PC-9 (cell line): ENCODE data around the gene FCAMR. TPM values are rescaled to one million over a fixed set of nuclear protein-coding genes. Genes with fewer than 3 reads are reported as not detected.

Experiments used
- BruUV-seq: library from RNA; stranded (reverse); fragments of 400-500 nt; replicated peaks from 2 replicates; lab custom pipeline; 2021; lab: Mats Ljungman, UMichigan
- CTCF ChIA-PET: fragments of 300-600 bp; sonication (Branson Sonifier 250); formaldehyde crosslinking; loops from one replicate; lab custom pipeline; 2022; ENCODE audit warnings: antibody characterized with exemption; lab: Charles Lee
- POLR2A ChIA-PET: fragments of 300-600 bp; sonication (Branson Sonifier 250); formaldehyde crosslinking; loops from one replicate; lab custom pipeline; 2022; ENCODE audit warnings: antibody characterized with exemption; ENCODE audit not compliant: unreplicated experiment; lab: Charles Lee
- DNase-seq, 2 experiments: peaks; one replicate each; pipeline versions ENCODE4 v3.0.0 to v3.0.0-alpha.2; 2015 to 2022; ENCODE audit warnings: mixed read lengths in 1 of 2
- H2AFZ ChIP-seq: fragments of 200-600 bp; sonication (generic); 2 replicates; pipeline ENCODE4 v1.8.1; 2017; ENCODE audit warnings: antibody characterized with exemption
- H3F3A ChIP-seq: fragments of 200-600 bp; sonication (generic); 2 replicates; pipeline ENCODE4 v1.8.1; 2017; ENCODE audit warnings: antibody characterized with exemption, mild to moderate bottlenecking, low read depth; ENCODE audit not compliant: insufficient read depth
- H3K27ac ChIP-seq: fragments of 200-600 bp; sonication (generic); 2 replicates; pipeline ENCODE4 v1.6.1; 2016; ENCODE audit warnings: mixed run types
- H3K27me3 ChIP-seq: fragments of 200-600 bp; sonication (generic); 2 replicates; pipeline ENCODE4 v1.6.1; 2016; ENCODE audit warnings: low read depth, mixed run types; ENCODE audit not compliant: insufficient read depth
- H3K36me3 ChIP-seq: fragments of 200-600 bp; sonication (generic); 2 replicates; pipeline ENCODE4 v1.6.1; 2016; ENCODE audit warnings: low read depth, mixed run types
- H3K4me1 ChIP-seq: fragments of 200-600 bp; sonication (generic); replicated peaks from 2 replicates; pipeline ENCODE4 v1.6.1; 2016; ENCODE audit warnings: mixed run types; ENCODE audit not compliant: insufficient read depth
- H3K4me2 ChIP-seq: fragments of 200-600 bp; sonication (generic); 2 replicates; pipeline ENCODE4 v1.6.1; 2017; ENCODE audit warnings: mixed run types
- H3K4me3 ChIP-seq: fragments of 200-600 bp; sonication (generic); 2 replicates; pipeline ENCODE4 v1.6.1; 2016; ENCODE audit warnings: mixed run types
- H3K79me2 ChIP-seq: fragments of 200-600 bp; sonication (generic); 2 replicates; pipeline ENCODE4 v1.6.1; 2017; ENCODE audit warnings: low read depth, mixed run types
- H3K9me2 ChIP-seq: fragments of 200-600 bp; sonication (generic); 2 replicates; pipeline ENCODE4 v1.8.1; 2017; ENCODE audit warnings: mild to moderate bottlenecking; ENCODE audit not compliant: insufficient read depth
- H3K9me3 ChIP-seq: fragments of 200-600 bp; sonication (generic); 2 replicates; pipeline ENCODE4 v1.8.1; 2016; ENCODE audit warnings: low read depth; ENCODE audit not compliant: insufficient read depth
- H4K20me1 ChIP-seq: fragments of 200-600 bp; sonication (generic); 2 replicates; pipeline ENCODE4 v1.8.1; 2017; ENCODE audit not compliant: insufficient read depth
- CTCF ChIP-seq: fragments of 200-600 bp; sonication (generic); conservative IDR thresholded peaks from 2 replicates; pipeline ENCODE4 v1.6.1; 2017; ENCODE audit warnings: mixed run types, antibody characterized with exemption, mild to moderate bottlenecking, moderate library complexity
- EZH2 ChIP-seq: fragments of 200-600 bp; sonication (generic); IDR thresholded peaks from 2 replicates; pipeline ENCODE4 v1.8.0; 2017; ENCODE audit warnings: antibody characterized with exemption, low read depth
- intact Hi-C: fragments of 100-400 bp; cut with micrococcal nuclease; formaldehyde crosslinking; loops from one replicate; pipeline ENCODE4 v1.10.0; 2022; ENCODE audit not compliant: unreplicated experiment
- total RNA-seq: library from RNA; stranded (reverse); gene quantifications from 2 replicates; pipeline ENCODE4 v1.2.3, GENCODE V29; 2021

Gene FCAMR
- total RNA-seq, 1 experiment from 2014 or later = not detected

GRCh38 chr1:207014728-207015127, 44.5 kb upstream of the FCAMR start:
- Histone ChIP-seq H4K20me1 (no peaks in the 10 kb centered on the region), H3K9me2 (no peaks in the 10 kb centered on the region), H3K79me2 (no peaks in the 10 kb centered on the region), H3K9me3 (peaks cover 4% of the 10 kb centered on the region; the same call in 1 of the 2 replicates), H3K27me3 (no peaks in the 10 kb centered on the region), H3K4me2 (no peak overlapping the region), H3K4me3 (no peak overlapping the region), H3K36me3 (no peaks in the 10 kb centered on the region), H2AFZ (no peak overlapping the region), H3F3A (no peaks in the 10 kb centered on the region), H3K4me1 (peaks cover 6% of the 10 kb centered on the region), H3K27ac (no peak overlapping the region)
- intact Hi-C loops = no loop called here
- no peak for DNase-seq
- ChIA-PET POLR2A (interaction anchor here (0.6 to 0.7 kb wide), 2 partner anchors 9 to 307 kb away, joined by 3 to 4 read pairs; partner anchors contain the start of gene CD55), CTCF (no interaction called here)
- BruUV-seq = no TSS peak
- no peak for TF ChIP-seq CTCF
- TF ChIP-seq EZH2 = no peak

- POLR2A ChIA-PET = interaction anchor here (0.7 kb wide), 1 partner anchor 11 kb away, joined by 4 read pairs; no protein-coding TSS in a partner anchor
- no peaks in the 10 kb centered on the region for H3K9me2 ChIP-seq
- H3K27ac ChIP-seq = no peak overlapping the region
- peaks cover 4% of the 10 kb centered on the region; the same call in 1 of the 2 replicates for H3K9me3 ChIP-seq
- peaks cover under 1% of the 10 kb centered on the region; the same call in 1 of the 2 replicates for H3F3A ChIP-seq
- no peaks in the 10 kb centered on the region for H3K36me3 ChIP-seq
- intact Hi-C loops = no loop called here
- H3K79me2 ChIP-seq = no peaks in the 10 kb centered on the region
- H3K27me3 ChIP-seq = no peaks in the 10 kb centered on the region
- TF ChIP-seq CTCF = no peak
- no peak overlapping the region for H3K4me2 ChIP-seq
- CTCF ChIA-PET = no interaction called here
- H3K4me1 ChIP-seq = peaks cover under 1% of the 10 kb centered on the region; the same call in 1 of the 2 replicates
- H2AFZ ChIP-seq = no peak overlapping the region
- no TSS peak for BruUV-seq
- no peak overlapping the region for H3K4me3 ChIP-seq
- no peaks in the 10 kb centered on the region for H4K20me1 ChIP-seq
- DNase-seq = no peak
Observed at GRCh38 chr1:207013321-207014085, 43.2 kb upstream of the FCAMR start.

GRCh38 chr1:207010726-207011125, 40.5 kb upstream of the FCAMR start:
- Histone ChIP-seq H4K20me1 (no peaks in the 10 kb centered on the region), H3K4me2 (no peak overlapping the region), H3K27me3 (no peaks in the 10 kb centered on the region), H3K27ac (no peak overlapping the region), H3K4me1 (peaks cover 26% of the 10 kb centered on the region), H3K9me2 (no peaks in the 10 kb centered on the region), H3K9me3 (peaks cover 8% of the 10 kb centered on the region; the same call in 1 of the 2 replicates), H3K79me2 (no peaks in the 10 kb centered on the region), H3F3A (peaks cover 18% of the 10 kb centered on the region), H3K36me3 (no peaks in the 10 kb centered on the region), H2AFZ (no peak overlapping the region), H3K4me3 (no peak overlapping the region)
- BruUV-seq = no TSS peak
- intact Hi-C loops = no loop called here
- TF ChIP-seq EZH2 = no peak
- TF ChIP-seq CTCF = no peak
- ChIA-PET CTCF (interaction anchor here (0.7 kb wide), 1 partner anchor 14 kb away, joined by 3 read pairs; no protein-coding TSS in a partner anchor), POLR2A (no interaction called here)
- no peak for DNase-seq
